ENCODE results near the gene NSFL1C.

The NSFL1C gene

DNA sequence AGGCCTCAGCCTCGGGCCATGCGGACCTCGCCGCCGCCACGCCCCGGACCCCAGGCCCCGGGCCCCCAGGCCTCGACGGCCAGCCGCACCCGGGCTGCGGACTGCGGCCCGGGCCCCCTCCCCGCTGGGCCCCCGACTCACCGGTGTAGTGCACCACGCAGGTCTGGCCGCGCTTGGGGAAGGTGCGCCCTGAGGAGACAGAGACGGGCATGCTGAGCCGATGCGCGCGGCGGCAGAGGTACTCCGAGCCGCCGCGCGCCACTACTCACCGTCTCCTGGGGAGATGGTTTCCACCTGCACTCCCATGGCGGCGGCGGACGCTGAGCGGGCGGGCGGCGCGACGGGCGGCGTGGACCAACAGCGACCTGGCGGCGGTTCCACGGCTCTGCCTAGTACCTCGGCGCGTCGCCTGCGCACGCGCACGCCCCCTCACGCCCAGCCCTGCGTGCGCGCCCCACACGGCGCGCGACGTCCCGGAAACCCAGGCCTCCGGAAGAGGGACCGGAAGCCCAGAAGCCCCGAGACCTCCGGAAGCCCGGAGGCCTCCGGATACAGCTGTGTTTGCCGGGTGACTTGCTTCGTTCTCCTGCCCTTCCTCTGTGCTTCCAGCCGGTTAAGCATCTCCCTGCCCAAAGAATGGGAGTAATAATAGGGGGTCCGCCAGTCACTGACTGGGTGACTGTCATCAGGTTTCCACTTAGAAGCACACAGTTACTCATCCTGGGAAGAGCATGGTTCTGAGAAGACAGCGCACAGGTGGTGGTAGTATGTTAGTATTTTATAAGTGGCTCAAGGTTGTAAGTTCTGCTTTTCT lies 73.7 kb downstream of the NSFL1C start, which contains the start of gene FKBP1A:
TSS of gene FKBP1A (minus strand) at position 362 of the 814 bp plus-strand sequence. CDS start at position 306, 56 bp downstream.
- DNase-seq (ENCODE audit: low read depth in 2 of 2, low spot score in 1 of 2), result peak; percentile 74 to 82

DNA sequence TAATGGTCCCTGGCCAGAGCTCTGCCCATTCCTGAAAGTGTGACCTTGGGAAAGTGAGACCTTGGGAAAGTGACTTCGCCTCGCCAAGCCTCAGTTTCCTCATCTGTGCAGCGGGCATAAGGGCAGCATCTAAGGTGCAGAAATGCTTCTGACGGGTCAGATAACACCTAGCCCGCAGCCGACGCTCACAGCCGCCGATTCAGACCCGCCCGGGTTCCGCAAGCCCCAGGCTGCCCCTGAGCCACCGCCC lies 74.3 kb downstream of the NSFL1C start:
- no peak for DNase-seq (ENCODE audit: low read depth in 2 of 2, low spot score in 1 of 2)

All from stimulated activated CD8-positive, alpha-beta memory T cell treated with anti-CD3 and anti-CD28 coated beads, Interleukin-4, amount 100 ng/mL, for 1 hour (primary cell).